Mucosa of rectum (tissue), 2 donors: ENCODE data around the gene PDE6B.
"Not testable (repeated sequence)": the region's sequence is repeated elsewhere in the genome, so short reads cannot be mapped to it uniquely, and the experiment has no call there.

Experiments
- H3K27ac ChIP-seq, 2 donors: one replicate each; pipeline ENCODE4 v1.7.0; 2013; ENCODE audit warnings: inconsistent platforms in 2 of 2, low read depth in 2 of 2, low read length in 2 of 2
- H3K27me3 ChIP-seq, 2 donors: one replicate each; pipeline ENCODE4 v1.7.0; 2013; ENCODE audit warnings: low read length in 2 of 2; ENCODE audit not compliant: control insufficient read depth in 2 of 2, insufficient read depth in 2 of 2
- H3K36me3 ChIP-seq, 2 donors: one replicate each; pipeline ENCODE4 v1.7.0; 2013; ENCODE audit warnings: low read length in 2 of 2; ENCODE audit not compliant: control insufficient read depth in 2 of 2, insufficient read depth in 2 of 2
- H3K4me1 ChIP-seq, 2 donors: one replicate each; pipeline ENCODE4 v1.7.0; 2013; ENCODE audit warnings: low read length in 2 of 2, mild to moderate bottlenecking in 1 of 2; ENCODE audit not compliant: control insufficient read depth in 2 of 2, insufficient read depth in 2 of 2
- H3K4me3 ChIP-seq, 2 donors: one replicate each; pipeline ENCODE4 v1.7.0; 2013; ENCODE audit warnings: low read length in 2 of 2
- H3K9ac ChIP-seq, 2 donors: one replicate each; pipeline ENCODE4 v1.7.0; 2013; ENCODE audit warnings: low read length in 2 of 2, low read depth in 1 of 2, mild to moderate bottlenecking in 1 of 2
- H3K9me3 ChIP-seq, 2 donors: one replicate each; pipeline ENCODE4 v1.7.0; 2013; ENCODE audit warnings: low read length in 2 of 2; ENCODE audit not compliant: control insufficient read depth in 2 of 2
- donor health status: healthy.
- donor health status: Normal muscosa, but diverticular disease.

Gene PDE6B

GRCh38 chr4:699816-700580, 74.6 kb downstream of the PDE6B start:
- H3K27me3 ChIP-seq: no peaks in the 10 kb centered on the region
- H3K4me3 ChIP-seq: no peak overlapping the region
- H3K4me1 ChIP-seq: peaks cover 1 to 2% of the 10 kb centered on the region in 2 donors
- H3K27ac ChIP-seq: no peak overlapping the region
- H3K9ac ChIP-seq: no peak overlapping the region
- H3K9me3 ChIP-seq: no peaks in the 10 kb centered on the region
- H3K36me3 ChIP-seq: no peaks in the 10 kb centered on the region

GRCh38 chr4:700587-701264, 75.4 kb downstream of the PDE6B start:
- Histone ChIP-seq H3K27ac (no peak overlapping the region), H3K4me1 (peaks cover 5 to 6% of the 10 kb centered on the region in 2 donors), H3K9me3 (no peaks in the 10 kb centered on the region), H3K27me3 (no peaks in the 10 kb centered on the region), H3K4me3 (no peak overlapping the region), H3K9ac (no peak overlapping the region), H3K36me3 (no peaks in the 10 kb centered on the region)

GRCh38 chr4:702618-703048, 77.3 kb downstream of the PDE6B start:
- Histone ChIP-seq H3K4me3 (no peak overlapping the region), H3K27me3 (no peaks in the 10 kb centered on the region), H3K9me3 (no peaks in the 10 kb centered on the region), H3K4me1 (peaks cover 10 to 11% of the 10 kb centered on the region in 2 donors), H3K27ac (no peak overlapping the region), H3K36me3 (no peaks in the 10 kb centered on the region), H3K9ac (no peak overlapping the region)

GRCh38 chr4:703336-704197, 78.2 kb downstream of the PDE6B start:
- no peak overlapping the region for H3K9ac ChIP-seq

GRCh38 chr4:704198-704891, 79.0 kb downstream of the PDE6B start:
- Histone ChIP-seq H3K4me1 (peaks cover 16 to 17% of the 10 kb centered on the region in 2 donors), H3K27me3 (no peaks in the 10 kb centered on the region), H3K36me3 (no peaks in the 10 kb centered on the region), H3K27ac (no peak overlapping the region), H3K4me3 (no peak overlapping the region), H3K9me3 (no peaks in the 10 kb centered on the region), H3K9ac (no peak overlapping the region)

More at GRCh38 chr4:703336-704197, 78.2 kb downstream of the PDE6B start:
- no peak overlapping the region for H3K4me3 ChIP-seq
- no peaks in the 10 kb centered on the region for H3K36me3 ChIP-seq
- H3K27me3 ChIP-seq: no peaks in the 10 kb centered on the region
- no peak overlapping the region for H3K27ac ChIP-seq
- H3K4me1 ChIP-seq: peaks cover 14 to 17% of the 10 kb centered on the region in 2 donors
- H3K9me3 ChIP-seq: no peaks in the 10 kb centered on the region

- Histone ChIP-seq H3K27ac (peak overlapping the region; percentile 50 to 70), H3K9ac (peak overlapping the region; percentile 73 to 81), H3K4me1 (peaks cover 16 to 17% of the 10 kb centered on the region in 2 donors), H3K4me3 (peak overlapping the region; percentile 68 to 81), H3K36me3 (no peaks in the 10 kb centered on the region), H3K27me3 (no peaks in the 10 kb centered on the region), H3K9me3 (no peaks in the 10 kb centered on the region)
Observed at GRCh38 chr4:704971-705277, 79.6 kb downstream of the PDE6B start.

- Histone ChIP-seq H3K27ac (peak within 1 kb of the TSS; percentile 68 to 76), H3K4me1 (peaks cover 16 to 17% of the 10 kb centered on the region in 2 donors), H3K4me3 (peak within 1 kb of the TSS; percentile 81 to 85), H3K9ac (peak within 1 kb of the TSS; percentile 91 to 96), H3K36me3 (no peaks in the 10 kb centered on the region), H3K9me3 (no peaks in the 10 kb centered on the region), H3K27me3 (no peaks in the 10 kb centered on the region)
Observed at GRCh38 chr4:705278-706082, 80.1 kb downstream of the PDE6B start, which contains the start of gene PCGF3. Gene PCGF3 (plus strand): TSS chr4:705832. CDS start chr4:733681, 27,849 bp downstream.

GRCh38 chr4:706083-706633, 80.8 kb downstream of the PDE6B start:
- not testable (repeated sequence) for H3K27me3 ChIP-seq, H3K36me3 ChIP-seq, H3K9me3 ChIP-seq
- H3K9ac ChIP-seq: peak overlapping the region; percentile 91 to 96
- peak overlapping the region; percentile 78 to 85 for H3K4me3 ChIP-seq
- H3K27ac ChIP-seq: peak overlapping the region; percentile 68 to 76
- H3K4me1 ChIP-seq: peaks cover 16 to 17% of the 10 kb centered on the region in 2 donors
